Measurements from ENCODE around the gene ALS2CL.

DNA sequence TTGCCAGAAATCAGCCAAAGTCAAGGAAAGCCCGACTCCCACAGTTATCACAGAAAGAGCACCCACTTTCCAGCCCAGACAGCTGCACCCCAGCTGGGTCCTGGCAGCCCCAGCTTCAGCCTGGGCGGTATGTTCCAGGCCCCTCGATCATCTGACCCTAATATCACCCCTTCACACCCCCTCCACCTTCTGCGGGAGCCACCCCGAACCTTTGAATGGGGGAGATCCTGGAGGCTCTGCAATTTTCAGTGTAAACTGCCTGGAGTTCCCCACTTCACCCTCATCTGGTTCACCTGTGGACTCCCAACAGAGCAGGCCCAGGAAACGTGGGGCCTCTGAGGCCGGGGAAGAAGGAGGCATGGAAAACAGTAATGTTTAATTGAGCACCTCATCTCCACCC is 18.3 kb upstream of the ALS2CL start:
- TF ChIP-seq, protein P1, sequence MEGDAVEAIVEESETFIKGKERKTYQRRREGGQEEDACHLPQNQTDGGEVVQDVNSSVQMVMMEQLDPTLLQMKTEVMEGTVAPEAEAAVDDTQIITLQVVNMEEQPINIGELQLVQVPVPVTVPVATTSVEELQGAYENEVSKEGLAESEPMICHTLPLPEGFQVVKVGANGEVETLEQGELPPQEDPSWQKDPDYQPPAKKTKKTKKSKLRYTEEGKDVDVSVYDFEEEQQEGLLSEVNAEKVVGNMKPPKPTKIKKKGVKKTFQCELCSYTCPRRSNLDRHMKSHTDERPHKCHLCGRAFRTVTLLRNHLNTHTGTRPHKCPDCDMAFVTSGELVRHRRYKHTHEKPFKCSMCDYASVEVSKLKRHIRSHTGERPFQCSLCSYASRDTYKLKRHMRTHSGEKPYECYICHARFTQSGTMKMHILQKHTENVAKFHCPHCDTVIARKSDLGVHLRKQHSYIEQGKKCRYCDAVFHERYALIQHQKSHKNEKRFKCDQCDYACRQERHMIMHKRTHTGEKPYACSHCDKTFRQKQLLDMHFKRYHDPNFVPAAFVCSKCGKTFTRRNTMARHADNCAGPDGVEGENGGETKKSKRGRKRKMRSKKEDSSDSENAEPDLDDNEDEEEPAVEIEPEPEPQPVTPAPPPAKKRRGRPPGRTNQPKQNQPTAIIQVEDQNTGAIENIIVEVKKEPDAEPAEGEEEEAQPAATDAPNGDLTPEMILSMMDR (IDR thresholded peaks at IDR 0.05) = no peak
- TF ChIP-seq POLR2A (IDR thresholded peaks at IDR 0.05) = no peak
